ENCODE results near the gene SULT2A1.

The SULT2A1 gene

DNA sequence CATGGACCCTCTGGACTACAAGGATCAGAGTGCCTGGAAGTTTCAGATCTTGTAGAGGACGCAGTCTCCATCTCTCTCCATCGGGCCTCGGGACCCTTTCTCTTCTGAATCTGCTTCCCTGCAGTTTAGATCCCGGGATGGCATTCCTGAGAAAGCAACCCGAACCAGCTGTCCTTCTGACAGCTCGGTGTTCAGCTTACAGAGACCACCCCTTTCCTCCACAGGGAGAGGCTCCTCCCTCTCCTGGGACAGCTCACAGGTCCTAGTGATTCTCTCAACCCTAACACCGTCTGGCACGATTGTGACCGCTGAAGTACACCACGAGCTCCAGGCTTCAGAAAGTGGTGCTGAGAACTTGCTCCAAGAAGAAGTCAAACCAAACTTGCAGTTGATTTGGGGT, 46.2 kb downstream of the SULT2A1 start:
- no peak overlapping the region for H3K27ac ChIP-seq
- TF ChIP-seq, protein P1, sequence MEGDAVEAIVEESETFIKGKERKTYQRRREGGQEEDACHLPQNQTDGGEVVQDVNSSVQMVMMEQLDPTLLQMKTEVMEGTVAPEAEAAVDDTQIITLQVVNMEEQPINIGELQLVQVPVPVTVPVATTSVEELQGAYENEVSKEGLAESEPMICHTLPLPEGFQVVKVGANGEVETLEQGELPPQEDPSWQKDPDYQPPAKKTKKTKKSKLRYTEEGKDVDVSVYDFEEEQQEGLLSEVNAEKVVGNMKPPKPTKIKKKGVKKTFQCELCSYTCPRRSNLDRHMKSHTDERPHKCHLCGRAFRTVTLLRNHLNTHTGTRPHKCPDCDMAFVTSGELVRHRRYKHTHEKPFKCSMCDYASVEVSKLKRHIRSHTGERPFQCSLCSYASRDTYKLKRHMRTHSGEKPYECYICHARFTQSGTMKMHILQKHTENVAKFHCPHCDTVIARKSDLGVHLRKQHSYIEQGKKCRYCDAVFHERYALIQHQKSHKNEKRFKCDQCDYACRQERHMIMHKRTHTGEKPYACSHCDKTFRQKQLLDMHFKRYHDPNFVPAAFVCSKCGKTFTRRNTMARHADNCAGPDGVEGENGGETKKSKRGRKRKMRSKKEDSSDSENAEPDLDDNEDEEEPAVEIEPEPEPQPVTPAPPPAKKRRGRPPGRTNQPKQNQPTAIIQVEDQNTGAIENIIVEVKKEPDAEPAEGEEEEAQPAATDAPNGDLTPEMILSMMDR (conservative IDR thresholded peaks at IDR 0.05): no peak

DNA sequence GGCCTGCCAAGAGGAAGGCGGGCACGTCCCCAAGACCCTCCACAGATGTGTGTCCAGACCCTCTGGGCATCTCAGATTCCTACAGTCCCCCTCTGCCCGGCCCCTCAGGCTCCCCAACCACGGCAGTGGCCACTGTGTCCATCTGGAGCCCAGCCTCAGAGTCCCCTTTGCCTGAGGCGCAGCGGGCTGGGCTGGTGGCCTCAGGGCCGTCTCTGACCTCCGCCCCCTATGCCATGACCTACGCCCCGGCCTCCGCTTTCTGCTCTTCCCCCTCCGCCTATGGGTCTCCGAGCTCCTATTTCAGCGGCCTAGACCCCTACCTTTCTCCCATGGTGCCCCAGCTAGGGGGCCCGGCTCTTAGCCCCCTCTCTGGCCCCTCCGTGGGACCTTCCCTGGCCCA, 46.7 kb downstream of the SULT2A1 start:
- no peak overlapping the region for H3K27ac ChIP-seq

DNA sequence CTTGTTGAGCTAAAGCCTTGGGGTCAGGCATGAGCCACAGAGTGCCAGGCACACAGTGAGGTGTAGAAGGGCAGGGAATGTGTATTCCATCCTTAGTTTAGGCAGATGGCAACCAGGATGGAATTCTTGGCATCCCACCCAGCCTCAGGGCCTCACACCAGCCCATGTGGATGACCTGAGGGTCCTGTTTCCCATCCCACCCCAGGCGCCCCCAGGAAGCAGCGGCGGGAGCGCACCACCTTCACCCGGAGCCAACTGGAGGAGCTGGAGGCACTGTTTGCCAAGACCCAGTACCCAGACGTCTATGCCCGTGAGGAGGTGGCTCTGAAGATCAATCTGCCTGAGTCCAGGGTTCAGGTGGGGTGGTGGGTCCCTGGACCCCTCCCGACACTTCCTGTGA, 50.1 kb downstream of the SULT2A1 start:
- TF ChIP-seq, protein P1 (conservative IDR thresholded peaks at IDR 0.05): no peak
- H3K27ac ChIP-seq: no peak overlapping the region

More for the DNA sequence above, 46.7 kb downstream of the SULT2A1 start:
- TF ChIP-seq, protein P1 (conservative IDR thresholded peaks at IDR 0.05): no peak

DNA sequence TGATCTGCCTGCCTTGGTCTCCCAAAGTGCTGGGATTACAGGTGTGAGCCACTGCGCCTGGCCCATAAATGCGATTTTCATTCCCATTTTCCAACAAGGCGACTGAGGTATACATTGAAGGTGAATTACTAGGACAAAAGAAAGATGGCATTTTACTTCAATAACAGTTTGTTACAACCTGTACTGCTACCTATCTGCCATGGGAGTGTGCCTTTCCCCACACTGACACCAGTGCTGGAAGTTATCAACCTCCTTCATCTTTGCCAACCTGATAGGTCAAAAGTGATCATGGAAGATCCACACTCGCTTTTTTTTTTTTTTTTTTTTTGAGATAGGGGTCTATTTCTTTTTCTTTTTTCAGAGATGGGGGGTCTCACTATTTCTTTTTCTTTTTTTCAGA, 53.4 kb downstream of the SULT2A1 start:
- H3K27ac ChIP-seq: no peak overlapping the region
- TF ChIP-seq, protein P1 (conservative IDR thresholded peaks at IDR 0.05): no peak

DNA sequence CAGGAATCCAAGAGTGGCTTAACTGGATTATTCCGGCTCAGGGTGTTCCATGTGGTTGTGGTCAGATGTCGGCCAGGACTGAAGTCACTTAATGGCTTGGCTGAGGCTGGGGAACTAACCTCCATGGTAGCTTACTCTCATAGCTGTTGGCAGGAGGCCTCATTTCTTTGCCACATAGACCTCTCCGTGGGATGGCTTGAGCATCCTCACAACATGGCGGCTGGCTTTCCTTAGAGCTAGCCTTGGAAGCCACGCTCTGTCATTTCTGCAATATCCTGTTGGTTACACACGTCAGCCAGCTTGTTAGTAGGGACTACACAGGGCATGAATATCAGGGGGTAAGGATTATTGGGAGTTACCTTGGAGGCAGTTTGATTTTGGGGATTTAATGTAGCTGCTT, 59.3 kb downstream of the SULT2A1 start:
- H3K27ac ChIP-seq: no peak overlapping the region
- TF ChIP-seq, protein P1 (conservative IDR thresholded peaks at IDR 0.05): no peak

DNA sequence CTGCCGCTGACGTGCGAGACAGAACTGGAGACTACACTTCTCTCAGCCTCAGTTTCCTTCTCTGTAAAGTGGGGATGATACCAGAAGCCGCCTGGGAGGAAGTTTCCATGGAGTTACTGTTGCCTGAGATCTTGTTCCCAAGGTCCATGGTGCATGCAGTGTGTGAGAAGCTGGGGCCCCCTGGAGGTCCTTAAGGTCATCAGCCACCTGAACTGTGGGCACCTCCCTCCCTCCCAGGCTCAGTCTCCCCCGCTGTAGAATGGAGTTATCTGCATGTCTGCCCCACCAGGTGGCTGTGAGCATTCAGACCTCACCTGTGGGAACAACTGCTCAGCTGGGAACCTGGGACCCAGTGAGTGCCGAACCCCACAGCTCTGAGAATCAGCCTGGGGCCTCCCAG, 61.7 kb downstream of the SULT2A1 start:
- TF ChIP-seq, protein P1 (conservative IDR thresholded peaks at IDR 0.05): no peak
- H3K27ac ChIP-seq: no peak overlapping the region

DNA sequence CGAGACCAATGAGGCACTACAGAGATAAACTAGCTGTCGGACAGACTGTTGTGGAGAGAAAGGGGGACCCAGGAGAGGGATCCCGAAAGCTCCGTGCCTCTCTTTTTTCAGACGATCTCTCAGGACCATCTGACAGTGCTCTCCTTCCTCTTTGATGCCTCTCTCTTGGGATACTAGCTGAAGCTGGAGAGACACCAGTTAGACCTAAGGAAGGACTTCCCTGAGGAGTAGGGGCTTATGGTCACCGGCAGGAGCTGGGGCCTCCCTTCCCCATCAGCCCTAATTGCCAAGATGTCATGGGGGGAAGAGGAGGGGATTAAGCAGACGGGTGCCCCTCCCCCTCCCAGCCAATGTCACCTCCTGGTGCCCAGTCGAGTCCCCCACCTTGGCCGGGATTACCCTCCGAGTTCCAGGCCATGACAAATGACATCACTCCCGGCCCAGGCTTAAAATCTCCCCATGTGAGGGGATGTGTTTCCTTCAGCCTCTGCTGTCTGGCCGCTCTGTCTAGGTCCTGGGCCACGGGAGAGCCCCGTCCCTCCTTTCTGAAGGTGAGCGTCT, 64.6 kb downstream of the SULT2A1 start, which contains the start of gene CRX:
Gene CRX (plus strand): TSS at position 478 of the 561 bp plus-strand sequence. CDS start 12,507 bp downstream, outside the sequence.
- no peak within 1 kb of the TSS for H3K27ac ChIP-seq
- TF ChIP-seq, protein P1 (conservative IDR thresholded peaks at IDR 0.05): no peak
